Osteoblast (primary cell): ENCODE measurements around the gene OTOR. TPM values are rescaled to one million over a fixed set of nuclear protein-coding genes. Genes with fewer than 3 reads are reported as not detected.

Experiments
- DNase-seq: peaks from one replicate; pipeline ENCODE4 v3.0.0; 2011; ENCODE audit warnings: low spot score, mixed read lengths; ENCODE audit not compliant: insufficient read length; ENCODE audit errors: missing footprints
- H2AFZ ChIP-seq: 2 replicates; pipeline ENCODE4 v1.6.0; 2011; ENCODE audit warnings: mild to moderate bottlenecking, low read length
- H3K27ac ChIP-seq: 2 replicates; pipeline ENCODE4 v1.5.1; 2011; ENCODE audit warnings: mild to moderate bottlenecking, low read depth, low read length, moderate library complexity
- H3K27me3 ChIP-seq: 2 replicates; pipeline ENCODE4 v1.6.0; 2012; ENCODE audit warnings: mild to moderate bottlenecking, control low read depth, inconsistent platforms, low read length, moderate library complexity; ENCODE audit not compliant: insufficient read depth
- H3K36me3 ChIP-seq: 2 replicates; pipeline ENCODE4 v1.5.1; 2011; ENCODE audit warnings: mild to moderate bottlenecking, low read length, control low read depth, moderate library complexity; ENCODE audit not compliant: insufficient read depth
- H3K4me1 ChIP-seq: 2 replicates; pipeline ENCODE4 v1.5.1; 2011; ENCODE audit warnings: mild to moderate bottlenecking, low read length, control low read depth, moderate library complexity; ENCODE audit not compliant: insufficient read depth
- H3K4me2 ChIP-seq: 2 replicates; pipeline ENCODE4 v1.6.0; 2011; ENCODE audit warnings: mild to moderate bottlenecking, low read length; ENCODE audit not compliant: insufficient read depth
- H3K4me3 ChIP-seq: fragments of 200-600 bp; sonication (generic); 3 replicates; pipeline ENCODE4 v1.5.1; 2012; ENCODE audit warnings: mild to moderate bottlenecking, low read length, inconsistent platforms; ENCODE audit not compliant: insufficient read depth
- H3K79me2 ChIP-seq: 2 replicates; pipeline ENCODE4 v1.6.0; 2012; ENCODE audit warnings: mild to moderate bottlenecking, low read length, control low read depth, inconsistent platforms; ENCODE audit not compliant: insufficient read depth
- H3K9me3 ChIP-seq: 2 replicates; pipeline ENCODE4 v1.5.1; 2011; ENCODE audit warnings: low read depth, low read length, control low read depth
- H4K20me1 ChIP-seq: 2 replicates; pipeline ENCODE4 v1.6.0; 2012; ENCODE audit warnings: mild to moderate bottlenecking, low read length, control low read depth; ENCODE audit not compliant: insufficient read depth
- total RNA-seq: library from RNA; depleted of rRNA; stranded (reverse); fragments of >200 nt; gene quantifications from 2 replicates; pipeline ENCODE4 v1.2.3, GENCODE V29; 2012
- TF ChIP-seq, protein P1 (sequence below): IDR thresholded peaks from 2 replicates; pipeline ENCODE4 v1.5.1; 2011; ENCODE audit warnings: mild to moderate bottlenecking, low read depth, low read length, moderate library complexity; ENCODE audit errors: extremely low read depth

The OTOR gene
- total RNA-seq, 1 donor = not detected

DNA sequence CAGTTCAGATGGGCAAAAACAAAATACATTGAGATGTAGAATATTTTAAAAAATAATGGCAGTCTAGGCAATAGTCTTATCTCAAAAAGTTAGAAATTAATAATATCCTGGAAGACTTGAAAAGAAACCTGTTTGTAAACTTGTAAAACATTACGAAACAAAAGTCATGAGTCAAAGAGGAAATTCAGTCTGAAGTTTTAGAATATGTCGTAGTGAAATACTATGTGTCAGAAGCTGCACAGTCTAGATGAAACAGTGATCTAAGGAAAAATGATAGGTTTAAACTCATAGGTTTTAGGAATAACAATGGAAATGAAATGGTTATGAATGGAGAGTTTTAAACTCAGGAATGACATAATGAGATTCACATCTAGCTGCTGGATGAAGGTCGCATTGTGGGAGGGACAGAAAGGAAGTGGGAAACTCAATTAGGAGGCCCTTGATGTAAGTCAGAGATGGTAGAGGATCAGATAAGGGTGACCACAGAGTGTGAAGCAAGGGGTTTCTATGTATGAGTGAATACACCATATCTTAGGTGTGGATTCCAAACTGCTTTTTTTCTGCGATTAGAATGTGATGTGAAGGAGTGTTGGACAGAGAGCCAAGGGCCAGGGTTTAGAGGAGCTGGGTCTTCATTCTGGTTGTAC, 15.5 kb upstream of the OTOR start:
- no peak overlapping the region for H3K4me3 ChIP-seq
- peaks cover 9% of the 10 kb centered on the region for H3K27me3 ChIP-seq
- no peak overlapping the region for H3K4me2 ChIP-seq
- H3K27ac ChIP-seq = no peak overlapping the region
- peaks cover 60% of the 10 kb centered on the region for H3K79me2 ChIP-seq
- peaks cover 16% of the 10 kb centered on the region for H4K20me1 ChIP-seq
- H3K9me3 ChIP-seq = no peaks in the 10 kb centered on the region
- peaks cover 45% of the 10 kb centered on the region for H3K36me3 ChIP-seq
- H3K4me1 ChIP-seq = peaks cover 7% of the 10 kb centered on the region
- TF ChIP-seq, protein P1, sequence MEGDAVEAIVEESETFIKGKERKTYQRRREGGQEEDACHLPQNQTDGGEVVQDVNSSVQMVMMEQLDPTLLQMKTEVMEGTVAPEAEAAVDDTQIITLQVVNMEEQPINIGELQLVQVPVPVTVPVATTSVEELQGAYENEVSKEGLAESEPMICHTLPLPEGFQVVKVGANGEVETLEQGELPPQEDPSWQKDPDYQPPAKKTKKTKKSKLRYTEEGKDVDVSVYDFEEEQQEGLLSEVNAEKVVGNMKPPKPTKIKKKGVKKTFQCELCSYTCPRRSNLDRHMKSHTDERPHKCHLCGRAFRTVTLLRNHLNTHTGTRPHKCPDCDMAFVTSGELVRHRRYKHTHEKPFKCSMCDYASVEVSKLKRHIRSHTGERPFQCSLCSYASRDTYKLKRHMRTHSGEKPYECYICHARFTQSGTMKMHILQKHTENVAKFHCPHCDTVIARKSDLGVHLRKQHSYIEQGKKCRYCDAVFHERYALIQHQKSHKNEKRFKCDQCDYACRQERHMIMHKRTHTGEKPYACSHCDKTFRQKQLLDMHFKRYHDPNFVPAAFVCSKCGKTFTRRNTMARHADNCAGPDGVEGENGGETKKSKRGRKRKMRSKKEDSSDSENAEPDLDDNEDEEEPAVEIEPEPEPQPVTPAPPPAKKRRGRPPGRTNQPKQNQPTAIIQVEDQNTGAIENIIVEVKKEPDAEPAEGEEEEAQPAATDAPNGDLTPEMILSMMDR = no peak
- no peak for DNase-seq
- no peak overlapping the region for H2AFZ ChIP-seq

DNA sequence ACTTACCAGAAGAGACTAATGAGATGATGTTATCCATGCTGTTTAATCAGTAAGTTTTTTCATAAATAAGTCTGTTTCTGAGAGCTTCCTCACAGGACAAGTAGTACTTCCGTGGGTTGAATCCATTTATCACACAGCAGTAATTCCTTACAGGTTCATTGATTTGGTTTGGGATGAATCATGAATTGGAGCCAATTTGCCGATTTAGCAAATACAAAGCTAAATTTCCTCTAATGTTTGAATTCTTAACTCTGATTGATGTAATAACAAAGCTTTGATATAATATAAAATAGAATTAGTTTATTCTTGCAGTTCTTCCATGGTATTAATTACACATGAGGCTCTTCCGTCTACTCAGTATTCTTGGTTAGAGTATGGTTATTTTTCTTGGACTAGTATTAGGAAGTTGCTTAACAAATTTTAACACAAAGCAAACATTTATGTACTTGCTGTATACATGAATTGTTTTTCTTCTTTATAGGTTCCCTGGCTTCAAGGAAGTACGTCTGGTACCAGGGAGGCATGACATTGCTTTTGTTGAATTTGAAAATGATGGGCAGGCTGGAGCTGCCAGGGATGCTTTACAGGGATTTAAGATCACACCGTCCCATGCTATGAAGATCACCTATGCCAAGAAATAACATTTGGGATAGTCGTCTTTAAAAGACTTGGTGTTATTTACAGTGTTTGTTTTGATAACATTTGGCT, 7.6 kb upstream of the OTOR start:
- H4K20me1 ChIP-seq = peaks cover 5% of the 10 kb centered on the region
- H3K27me3 ChIP-seq = no peaks in the 10 kb centered on the region

DNA sequence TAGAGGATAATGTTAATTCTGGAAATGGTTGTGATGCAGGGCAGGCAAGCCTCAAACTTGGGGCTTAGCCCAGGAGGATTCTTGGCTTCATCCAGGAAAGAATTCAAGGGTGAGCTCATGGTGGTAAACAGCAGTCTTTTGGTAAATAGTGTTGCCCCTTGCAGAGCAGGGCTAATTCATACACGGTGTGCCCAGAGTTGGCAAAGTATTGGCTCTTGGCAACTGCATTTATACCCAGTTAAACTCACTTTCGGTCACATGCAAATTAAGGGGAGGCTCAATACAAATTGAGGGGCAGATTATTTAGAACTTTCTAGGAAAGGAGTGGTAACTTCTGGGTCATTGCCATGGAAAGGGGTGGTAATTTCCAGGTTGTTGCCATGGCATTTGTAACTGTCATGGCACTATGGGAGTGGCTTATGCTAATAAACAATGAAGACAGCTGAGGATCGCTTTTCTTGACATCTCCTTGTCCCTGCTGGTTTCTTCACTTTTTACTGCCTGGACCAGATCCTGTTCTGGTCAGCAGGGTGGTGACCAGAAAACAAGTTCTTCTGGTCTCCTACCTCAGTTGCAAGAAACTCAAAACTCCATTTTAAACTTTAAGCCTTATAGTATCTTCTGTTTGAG, 3.9 kb upstream of the OTOR start:
- no peak overlapping the region for H3K27ac ChIP-seq
- H3K9me3 ChIP-seq = no peaks in the 10 kb centered on the region
- H3K4me3 ChIP-seq = no peak overlapping the region
- H3K4me2 ChIP-seq = no peak overlapping the region
- DNase-seq = no peak
- no peaks in the 10 kb centered on the region for H3K27me3 ChIP-seq
- H3K79me2 ChIP-seq = no peaks in the 10 kb centered on the region
- no peak overlapping the region for H2AFZ ChIP-seq
- no peaks in the 10 kb centered on the region for H3K4me1 ChIP-seq
- H4K20me1 ChIP-seq = no peaks in the 10 kb centered on the region
- TF ChIP-seq, protein P1 = no peak
- H3K36me3 ChIP-seq = peaks cover 19% of the 10 kb centered on the region

More for the DNA sequence above, 7.6 kb upstream of the OTOR start:
- DNase-seq = no peak
- Histone ChIP-seq H3K4me1 (no peaks in the 10 kb centered on the region), H2AFZ (no peak overlapping the region), H3K9me3 (no peaks in the 10 kb centered on the region), H3K4me3 (no peak overlapping the region), H3K4me2 (no peak overlapping the region), H3K36me3 (peaks cover 38% of the 10 kb centered on the region), H3K79me2 (peaks cover 10% of the 10 kb centered on the region), H3K27ac (no peak overlapping the region)
- TF ChIP-seq, protein P1 = no peak

DNA sequence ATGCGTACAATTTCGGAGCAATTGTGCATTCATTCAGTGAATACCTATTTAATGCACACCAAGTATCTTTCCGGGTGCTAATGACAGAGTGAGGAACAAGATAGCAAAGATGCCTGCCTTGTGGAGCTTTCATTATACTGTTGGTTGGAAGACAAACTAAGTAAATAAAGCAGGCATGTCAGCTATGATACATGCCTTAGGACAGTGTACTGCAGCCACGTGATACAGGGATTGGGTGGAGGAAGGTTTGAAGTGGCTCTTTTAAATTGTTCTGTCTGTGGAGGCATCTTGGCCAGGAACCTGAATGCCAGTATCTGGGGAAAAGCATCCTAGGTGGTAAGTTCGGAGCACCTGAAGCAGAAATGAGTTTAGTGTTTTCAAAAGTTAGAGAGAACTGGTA, 3.0 kb upstream of the OTOR start:
- DNase-seq = no peak
- Histone ChIP-seq H2AFZ (no peak overlapping the region), H3K4me1 (no peaks in the 10 kb centered on the region), H3K27ac (no peak overlapping the region), H3K9me3 (no peaks in the 10 kb centered on the region), H3K4me2 (no peak overlapping the region), H3K27me3 (no peaks in the 10 kb centered on the region), H4K20me1 (no peaks in the 10 kb centered on the region), H3K79me2 (no peaks in the 10 kb centered on the region), H3K36me3 (peaks cover 10% of the 10 kb centered on the region), H3K4me3 (no peak overlapping the region)
- TF ChIP-seq, protein P1 = no peak
